Fibroblast of mammary gland (primary cell): ENCODE data around the gene PHLDB1.

Experiments used
- DNase-seq: peaks from one replicate; pipeline ENCODE4 v3.0.0-alpha.2; 2010; ENCODE audit warnings: low read depth
- H3K4me3 ChIP-seq: 2 replicates; pipeline ENCODE4 v1.5.1; 2011; ENCODE audit warnings: low read depth, mild to moderate bottlenecking, low read length, moderate library complexity; ENCODE audit not compliant: control insufficient read depth
- TF ChIP-seq, protein P1 (sequence below): conservative IDR thresholded peaks from 2 replicates; pipeline ENCODE4 v1.5.1; 2011; ENCODE audit warnings: low read depth, low read length, inconsistent platforms; ENCODE audit not compliant: control insufficient read depth, insufficient read depth

Gene PHLDB1

DNA sequence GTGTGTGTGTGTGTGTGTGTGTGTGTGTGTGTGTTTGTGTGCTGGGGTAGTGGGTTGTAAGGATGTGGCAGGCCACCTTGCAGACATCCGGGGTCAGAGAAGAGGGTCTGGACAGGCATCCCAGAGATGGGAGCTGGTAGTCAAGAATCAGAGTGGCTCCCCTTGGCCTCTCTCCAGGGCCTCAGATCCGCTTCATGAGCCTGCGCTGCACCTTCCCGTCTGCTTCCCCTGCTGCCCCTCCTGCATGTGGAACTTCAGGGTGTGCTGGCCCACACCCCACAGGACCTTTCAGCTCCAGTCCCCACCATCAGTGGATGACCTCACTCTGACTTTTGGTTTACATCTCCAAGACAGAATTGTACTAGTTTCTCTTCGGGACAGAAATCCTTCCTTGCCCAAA is 40.9 kb downstream of the PHLDB1 start:
- H3K4me3 ChIP-seq, result no peak overlapping the region
- TF ChIP-seq, protein P1, sequence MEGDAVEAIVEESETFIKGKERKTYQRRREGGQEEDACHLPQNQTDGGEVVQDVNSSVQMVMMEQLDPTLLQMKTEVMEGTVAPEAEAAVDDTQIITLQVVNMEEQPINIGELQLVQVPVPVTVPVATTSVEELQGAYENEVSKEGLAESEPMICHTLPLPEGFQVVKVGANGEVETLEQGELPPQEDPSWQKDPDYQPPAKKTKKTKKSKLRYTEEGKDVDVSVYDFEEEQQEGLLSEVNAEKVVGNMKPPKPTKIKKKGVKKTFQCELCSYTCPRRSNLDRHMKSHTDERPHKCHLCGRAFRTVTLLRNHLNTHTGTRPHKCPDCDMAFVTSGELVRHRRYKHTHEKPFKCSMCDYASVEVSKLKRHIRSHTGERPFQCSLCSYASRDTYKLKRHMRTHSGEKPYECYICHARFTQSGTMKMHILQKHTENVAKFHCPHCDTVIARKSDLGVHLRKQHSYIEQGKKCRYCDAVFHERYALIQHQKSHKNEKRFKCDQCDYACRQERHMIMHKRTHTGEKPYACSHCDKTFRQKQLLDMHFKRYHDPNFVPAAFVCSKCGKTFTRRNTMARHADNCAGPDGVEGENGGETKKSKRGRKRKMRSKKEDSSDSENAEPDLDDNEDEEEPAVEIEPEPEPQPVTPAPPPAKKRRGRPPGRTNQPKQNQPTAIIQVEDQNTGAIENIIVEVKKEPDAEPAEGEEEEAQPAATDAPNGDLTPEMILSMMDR, result no peak
- no peak for DNase-seq

DNA sequence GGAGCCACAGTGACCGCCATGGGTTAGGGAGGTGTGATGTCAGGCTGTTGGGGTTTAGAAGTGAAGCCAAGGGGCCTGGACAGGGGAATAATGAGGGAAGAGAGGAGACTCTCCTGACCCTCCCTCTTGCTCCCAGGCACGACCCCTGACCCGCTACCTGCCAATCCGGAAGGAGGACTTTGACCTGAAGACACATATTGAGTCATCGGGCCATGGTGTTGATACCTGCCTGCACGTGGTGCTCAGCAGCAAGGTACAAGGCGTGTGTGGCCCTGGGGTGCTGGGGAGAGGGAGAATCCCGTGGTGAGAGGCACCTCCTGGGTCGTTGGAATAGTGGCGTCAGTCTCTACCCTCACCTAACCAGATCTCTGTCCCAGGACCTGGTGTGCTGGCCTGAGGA is 42.5 kb downstream of the PHLDB1 start:
- TF ChIP-seq, protein P1, result no peak
- no peak overlapping the region for H3K4me3 ChIP-seq
- DNase-seq, result no peak

DNA sequence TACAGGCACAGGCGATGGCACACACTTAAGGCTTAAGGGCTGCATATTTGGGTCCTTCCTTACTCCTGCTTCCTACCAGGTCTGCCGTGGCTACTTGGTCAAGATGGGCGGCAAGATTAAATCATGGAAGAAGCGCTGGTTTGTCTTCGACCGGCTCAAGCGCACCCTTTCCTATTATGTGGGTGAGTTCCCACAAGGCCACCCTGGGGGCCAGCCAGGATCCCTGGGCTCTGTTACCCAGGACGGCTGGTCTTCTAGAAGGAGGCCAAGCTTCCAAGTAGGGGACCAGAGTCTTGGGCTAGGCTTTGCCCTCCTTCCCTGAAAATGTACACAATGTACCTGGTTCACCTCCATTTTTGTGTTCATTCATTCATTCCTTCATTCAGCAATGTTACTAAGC is 43.0 kb downstream of the PHLDB1 start:
- TF ChIP-seq, protein P1, result no peak
- no peak overlapping the region for H3K4me3 ChIP-seq
- DNase-seq, result no peak

DNA sequence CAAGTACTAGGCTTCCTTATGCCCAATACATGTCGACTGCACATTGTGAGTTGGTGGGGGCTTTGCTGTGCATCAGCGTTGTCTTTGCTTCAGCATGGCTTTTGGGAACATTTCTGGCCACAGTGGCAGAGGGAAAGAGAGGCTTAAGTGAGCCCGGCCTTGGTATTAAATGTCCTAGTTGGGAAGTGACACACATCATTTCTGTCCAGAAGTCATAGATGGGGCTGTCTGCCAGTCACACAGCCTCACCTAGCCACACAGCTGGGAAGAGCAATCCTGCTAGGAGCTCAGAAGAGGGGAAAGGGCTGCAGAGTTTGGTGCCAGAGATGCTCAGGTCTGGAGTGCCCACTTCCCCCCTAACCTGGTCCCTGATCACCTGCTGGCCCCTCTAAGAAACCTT is 44.4 kb downstream of the PHLDB1 start:
- no peak for DNase-seq
- TF ChIP-seq, protein P1, result no peak
- no peak overlapping the region for H3K4me3 ChIP-seq

DNA sequence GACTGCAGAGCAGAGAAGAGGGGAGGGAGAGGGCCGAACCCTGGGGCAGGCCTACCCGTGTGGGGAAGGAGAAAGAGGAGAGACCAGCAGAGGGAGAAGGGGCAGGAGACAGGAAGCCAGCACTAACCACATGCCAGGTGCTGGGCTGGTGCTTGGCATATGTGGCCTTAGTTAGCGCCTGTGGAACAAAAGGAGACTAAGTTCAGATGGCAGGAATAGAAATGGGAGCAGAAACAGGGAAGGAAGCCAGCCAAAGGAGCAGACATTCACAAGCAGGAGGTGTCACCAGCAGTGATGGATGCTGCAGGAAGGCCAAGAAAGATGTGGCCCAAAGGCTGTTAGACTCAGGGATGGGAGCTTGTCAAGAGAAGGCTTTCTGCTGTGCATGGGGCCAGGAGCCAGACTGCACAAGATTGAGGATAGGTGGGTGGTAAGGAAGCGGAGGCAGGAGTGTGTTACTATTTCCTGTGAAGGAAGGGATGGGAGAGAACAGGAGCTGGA is 45.3 kb downstream of the PHLDB1 start:
- H3K4me3 ChIP-seq, result no peak overlapping the region
- TF ChIP-seq, protein P1, result no peak
- no peak for DNase-seq

DNA sequence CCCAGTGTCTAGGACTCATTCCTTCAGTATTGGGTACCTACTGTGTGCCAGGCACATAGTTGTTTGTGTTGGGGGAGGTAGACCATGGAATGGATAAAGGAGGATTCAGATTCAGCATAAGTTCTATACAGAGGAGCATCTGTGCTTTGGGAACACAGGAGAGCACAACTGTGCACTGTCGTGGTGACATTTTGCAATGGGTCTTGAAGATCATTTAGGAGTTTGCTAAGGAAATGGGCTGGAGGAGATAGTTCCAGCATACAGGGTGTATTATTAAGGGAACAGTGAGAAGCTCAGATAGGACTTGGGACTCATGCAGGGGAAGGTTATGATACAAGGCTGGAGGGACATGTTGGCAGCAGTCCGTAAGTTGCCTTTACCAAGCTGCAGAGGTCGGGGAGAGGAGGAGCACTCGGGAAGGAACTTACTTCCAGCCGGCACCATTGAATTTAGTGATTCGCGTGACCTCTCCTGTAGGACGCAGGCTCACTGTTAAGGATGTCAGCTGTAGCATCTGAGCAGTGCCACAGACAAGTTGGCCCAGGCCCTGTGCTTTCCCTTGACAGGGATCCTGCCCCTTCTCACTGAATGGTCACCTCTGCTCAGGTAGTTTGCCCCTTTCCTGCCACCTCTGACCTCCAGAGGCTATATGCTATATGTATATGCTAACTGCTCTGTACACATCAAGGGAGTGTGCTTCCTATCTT is 46.4 kb downstream of the PHLDB1 start:
- TF ChIP-seq, protein P1, result no peak
- no peak for DNase-seq
- no peak overlapping the region for H3K4me3 ChIP-seq
